Myocyte (in vitro differentiated cells): Measurements from ENCODE around the gene C1orf159. TPM values are rescaled to one million over a fixed set of nuclear protein-coding genes. Genes with fewer than 3 reads are reported as not detected.
A peak's percentile ranks its signal among the peaks of the same experiment; 100 is the strongest.

Experiments
- DNase-seq: peaks from one replicate; pipeline ENCODE4 v3.0.0-alpha.2; 2012; ENCODE audit warnings: low read depth
- total RNA-seq: library from RNA; depleted of rRNA; stranded (reverse); fragments of >200 nt; gene quantifications from 2 replicates; pipeline ENCODE4 v1.2.3, GENCODE V29; 2014

The C1orf159 gene
- total RNA-seq, 1 donor from 2014 or later: 10.0 TPM

DNA sequence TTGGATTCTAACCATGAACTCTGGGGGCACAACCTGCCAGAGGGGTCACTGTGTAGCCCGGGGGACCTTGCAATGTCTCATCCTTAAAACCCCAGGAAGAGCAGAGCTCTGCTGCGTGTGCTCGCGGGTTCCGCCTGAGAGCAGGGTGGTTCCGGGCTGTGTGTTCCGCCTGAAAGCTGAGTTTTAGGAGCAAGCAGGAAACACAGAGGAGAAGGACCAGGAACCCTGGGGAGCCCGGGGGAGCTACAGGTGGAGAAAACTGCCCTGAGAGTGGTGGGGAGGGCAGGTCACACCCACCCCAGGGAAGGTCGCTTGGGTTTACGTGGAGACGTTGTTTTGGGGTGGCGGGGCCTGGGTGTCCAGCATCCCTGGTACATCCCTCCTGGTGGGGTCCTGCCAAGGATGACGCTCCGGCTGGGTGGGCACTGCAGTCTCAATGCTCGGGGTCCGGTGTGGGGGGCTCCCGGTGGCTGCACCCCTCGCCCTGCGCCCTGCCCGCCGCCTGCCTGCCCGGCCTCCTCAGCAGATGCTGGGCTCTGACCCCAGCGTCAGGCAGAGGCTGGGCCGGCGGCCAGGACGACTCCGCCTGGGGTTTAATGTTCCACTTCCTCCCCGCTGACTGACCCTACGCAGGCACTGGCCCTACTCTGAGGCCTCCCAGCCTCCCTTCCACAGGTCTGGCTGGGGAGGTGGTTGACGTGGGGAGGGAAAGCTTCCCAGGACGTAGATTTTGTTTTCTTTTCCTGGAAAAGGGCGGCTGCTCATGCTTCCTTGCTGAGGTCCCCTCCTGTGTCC is 17.3 kb upstream of the C1orf159 start:
- no peak for DNase-seq

DNA sequence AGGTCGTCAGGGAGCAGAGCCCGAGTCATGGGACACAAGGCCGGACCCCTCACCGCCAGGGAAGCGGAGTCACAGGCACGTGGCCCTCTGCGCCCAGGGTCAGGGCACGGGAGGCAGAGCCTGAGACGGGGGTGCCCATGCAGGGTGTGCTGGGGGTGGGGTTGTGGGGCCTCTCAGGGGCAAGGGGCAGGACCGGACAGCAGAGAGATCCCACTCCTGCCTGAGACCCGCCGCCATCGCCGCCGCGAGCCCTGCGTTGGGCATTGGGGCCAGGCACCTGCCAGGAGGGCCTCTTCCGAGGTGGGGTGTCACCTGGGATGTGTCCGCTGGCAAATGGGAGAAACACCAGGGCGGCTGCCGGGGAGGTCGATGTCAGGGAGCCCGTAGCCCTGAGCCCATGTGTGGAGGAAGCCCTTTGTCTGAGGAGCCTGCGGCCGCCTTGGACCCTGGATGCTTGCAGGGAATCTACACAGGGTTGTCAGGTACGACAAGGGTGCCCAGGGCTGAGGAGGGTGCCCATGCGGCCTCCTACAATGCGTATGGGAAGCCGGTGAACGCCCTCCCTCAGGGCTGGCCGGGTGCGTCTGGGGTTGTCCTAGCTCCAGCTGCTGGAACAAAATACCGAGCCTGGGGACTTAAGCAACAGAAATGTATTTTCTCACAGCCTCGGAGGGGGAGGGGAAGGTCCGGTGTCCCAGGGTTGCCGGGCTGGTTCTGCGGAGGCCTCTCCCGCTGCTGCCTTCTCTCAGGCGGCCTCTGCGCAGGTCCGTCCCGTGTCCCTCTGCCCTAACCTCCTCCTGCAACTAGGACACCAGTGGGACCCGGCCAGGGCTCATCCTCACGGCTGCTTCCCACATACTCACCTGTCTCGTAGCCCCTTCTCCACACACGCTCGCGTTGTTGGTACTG is 16.4 kb upstream of the C1orf159 start:
- DNase-seq: no peak

DNA sequence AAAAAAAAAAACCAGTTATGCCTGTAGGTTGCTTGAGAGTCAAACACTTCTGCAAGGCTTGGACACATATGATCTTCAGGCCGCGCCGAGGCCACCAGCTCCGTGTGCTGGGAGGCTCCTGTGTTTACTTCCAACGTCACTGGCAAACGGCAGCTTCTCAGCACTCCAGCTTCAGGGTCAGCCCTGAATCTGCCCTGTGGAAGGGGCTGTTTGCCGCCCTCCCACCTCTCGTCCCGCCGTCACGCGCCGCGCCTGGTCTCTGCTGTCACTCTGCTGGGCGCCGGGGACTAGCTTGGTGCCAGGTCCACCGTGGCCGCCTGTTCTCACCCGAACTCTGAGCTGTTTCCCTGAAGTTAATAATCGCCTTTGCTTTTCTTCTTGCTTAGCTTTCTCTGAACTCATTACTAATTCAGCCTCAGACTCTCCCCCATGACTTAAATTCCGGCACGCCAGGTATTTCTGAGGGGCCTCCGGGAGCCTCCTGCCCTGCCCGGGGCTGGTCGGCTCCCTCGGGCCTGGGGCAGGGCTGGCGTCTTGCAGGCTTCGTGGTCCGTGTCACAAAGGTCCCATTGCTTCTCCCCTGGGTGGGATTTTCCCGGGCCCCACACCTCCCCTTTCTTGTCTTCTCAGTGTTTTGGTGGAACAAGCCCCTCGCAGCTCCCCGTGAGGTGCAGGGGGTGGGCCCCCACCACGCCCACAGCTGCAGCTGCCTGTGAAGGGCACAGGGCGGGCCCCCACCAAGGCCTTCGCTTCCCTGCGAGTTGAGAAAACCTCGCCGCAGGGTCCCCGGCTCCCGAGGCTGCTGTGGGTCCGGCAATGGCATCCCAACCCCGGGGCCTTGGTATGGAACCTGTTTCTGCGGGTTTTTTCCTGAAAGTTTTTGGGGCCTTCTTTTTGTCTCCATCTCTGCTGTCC is 14.6 kb upstream of the C1orf159 start:
- DNase-seq: no peak

DNA sequence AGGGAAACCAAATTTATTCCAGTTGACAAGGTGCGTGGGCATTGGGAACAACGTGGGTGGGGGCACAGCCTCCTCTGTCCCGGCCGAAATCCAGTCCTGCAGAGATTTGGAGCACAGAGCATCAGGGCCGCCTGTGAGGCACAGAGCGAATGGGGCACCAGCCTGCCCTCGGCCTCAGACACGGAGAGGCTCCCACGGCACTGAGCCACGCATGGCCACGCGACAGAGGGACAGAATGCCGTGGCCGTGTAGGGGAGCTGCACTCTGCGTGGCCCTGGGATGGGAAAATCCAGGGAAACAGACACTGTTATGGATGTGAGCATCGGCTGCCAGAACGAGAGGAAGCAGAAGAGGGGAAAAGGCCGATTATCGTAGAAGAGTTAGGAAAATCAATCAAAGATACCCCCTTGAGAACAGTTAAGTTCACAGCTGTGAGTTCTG is 13.5 kb upstream of the C1orf159 start:
- no peak for DNase-seq

DNA sequence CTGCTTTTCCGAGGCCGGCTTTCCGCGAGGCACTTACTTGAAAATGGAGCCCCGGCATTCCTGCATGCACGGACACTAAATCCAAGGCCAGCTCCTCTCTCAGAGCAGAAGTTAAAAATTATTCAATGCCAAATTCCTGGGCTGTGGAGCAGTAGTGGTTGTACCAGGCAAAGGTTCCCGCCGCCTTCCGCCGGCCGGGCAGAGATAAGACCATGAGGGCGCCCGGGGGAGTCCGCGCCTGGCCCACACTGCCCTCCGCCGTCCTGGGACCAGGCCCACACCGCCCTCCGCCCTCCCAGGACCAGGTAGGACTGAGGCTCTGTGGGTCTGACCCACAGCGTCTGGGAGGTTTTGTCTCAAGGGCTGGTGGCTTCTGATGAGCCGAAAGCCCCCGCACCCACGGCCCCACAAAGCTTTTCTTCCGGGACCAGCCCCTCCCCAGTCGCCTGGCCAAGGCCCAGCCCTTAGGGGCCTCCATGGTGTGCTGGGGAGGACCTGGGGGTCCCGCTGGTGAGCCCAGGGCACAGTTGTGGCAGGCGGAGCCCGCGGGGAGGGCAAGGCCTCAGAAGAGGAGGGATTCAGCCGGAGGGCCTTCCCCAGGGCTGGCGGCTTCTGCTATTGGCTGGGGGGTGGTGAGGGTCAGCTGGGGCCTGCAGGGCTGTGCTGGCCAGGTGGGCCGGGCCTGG is 12.7 kb upstream of the C1orf159 start:
- no peak for DNase-seq

DNA sequence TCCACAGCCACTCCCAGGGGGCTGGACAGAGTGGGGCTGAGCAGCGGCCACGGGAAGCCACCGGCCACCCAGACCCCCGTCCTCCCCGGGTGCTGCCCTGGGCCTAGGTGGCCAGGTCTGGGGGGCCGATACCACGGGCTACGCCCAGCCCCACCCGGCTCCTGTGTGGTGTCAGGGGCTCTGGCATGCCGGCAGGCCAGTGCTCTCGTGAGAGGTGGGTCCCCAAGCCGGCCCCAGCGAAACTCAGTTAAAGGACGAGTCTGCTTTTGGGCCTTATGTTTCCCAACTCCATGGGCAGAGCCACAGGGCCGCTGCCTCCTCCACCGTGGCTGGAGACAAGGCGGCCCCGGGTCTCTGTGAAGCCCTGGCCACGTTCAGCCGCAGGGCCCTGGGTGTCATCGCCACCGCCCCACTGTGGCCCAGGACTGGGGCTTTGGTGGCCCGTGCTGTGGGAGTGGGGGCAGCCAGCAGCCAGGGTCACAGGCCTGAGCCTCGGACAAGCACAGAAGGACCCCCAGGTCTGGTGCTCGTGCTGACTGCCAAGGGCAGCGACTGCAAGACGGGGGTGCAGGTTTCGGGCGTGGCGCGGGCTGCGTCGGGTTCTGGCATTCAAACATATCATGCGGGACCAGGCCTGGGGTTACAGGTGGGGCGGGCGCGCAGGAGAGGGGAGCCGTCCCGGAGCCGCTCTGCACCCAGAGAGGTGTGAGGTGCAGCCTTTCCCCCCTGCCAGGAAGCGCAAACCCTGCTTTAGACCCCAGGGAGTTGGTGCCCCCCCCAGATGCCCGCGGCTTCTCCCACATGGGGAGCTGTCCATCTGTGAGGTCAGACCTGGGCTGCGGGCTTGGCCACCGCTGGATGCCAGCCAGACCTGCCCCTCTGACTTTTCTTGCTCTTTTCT is 11.9 kb upstream of the C1orf159 start:
- DNase-seq: no peak

DNA sequence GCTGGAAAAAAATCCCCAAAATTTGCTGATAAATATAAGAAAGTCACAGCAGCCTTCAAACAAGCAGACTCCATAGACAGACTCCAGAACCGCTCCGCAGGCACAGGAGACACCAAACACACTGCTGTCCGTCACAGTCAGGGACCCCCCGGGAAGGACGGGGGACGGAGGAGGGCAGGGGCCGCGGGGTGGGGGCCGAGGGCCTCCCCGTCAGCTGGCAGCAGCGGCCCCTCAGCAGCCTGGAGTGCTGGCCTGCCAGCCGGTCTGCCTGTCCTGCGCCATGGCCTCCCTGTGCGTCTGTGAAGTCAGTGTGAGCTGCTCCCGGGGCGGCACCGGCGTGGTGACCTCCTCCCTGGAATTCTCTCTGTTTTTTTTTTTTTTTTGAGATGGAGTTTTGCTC is 10.1 kb upstream of the C1orf159 start:
- no peak for DNase-seq

DNA sequence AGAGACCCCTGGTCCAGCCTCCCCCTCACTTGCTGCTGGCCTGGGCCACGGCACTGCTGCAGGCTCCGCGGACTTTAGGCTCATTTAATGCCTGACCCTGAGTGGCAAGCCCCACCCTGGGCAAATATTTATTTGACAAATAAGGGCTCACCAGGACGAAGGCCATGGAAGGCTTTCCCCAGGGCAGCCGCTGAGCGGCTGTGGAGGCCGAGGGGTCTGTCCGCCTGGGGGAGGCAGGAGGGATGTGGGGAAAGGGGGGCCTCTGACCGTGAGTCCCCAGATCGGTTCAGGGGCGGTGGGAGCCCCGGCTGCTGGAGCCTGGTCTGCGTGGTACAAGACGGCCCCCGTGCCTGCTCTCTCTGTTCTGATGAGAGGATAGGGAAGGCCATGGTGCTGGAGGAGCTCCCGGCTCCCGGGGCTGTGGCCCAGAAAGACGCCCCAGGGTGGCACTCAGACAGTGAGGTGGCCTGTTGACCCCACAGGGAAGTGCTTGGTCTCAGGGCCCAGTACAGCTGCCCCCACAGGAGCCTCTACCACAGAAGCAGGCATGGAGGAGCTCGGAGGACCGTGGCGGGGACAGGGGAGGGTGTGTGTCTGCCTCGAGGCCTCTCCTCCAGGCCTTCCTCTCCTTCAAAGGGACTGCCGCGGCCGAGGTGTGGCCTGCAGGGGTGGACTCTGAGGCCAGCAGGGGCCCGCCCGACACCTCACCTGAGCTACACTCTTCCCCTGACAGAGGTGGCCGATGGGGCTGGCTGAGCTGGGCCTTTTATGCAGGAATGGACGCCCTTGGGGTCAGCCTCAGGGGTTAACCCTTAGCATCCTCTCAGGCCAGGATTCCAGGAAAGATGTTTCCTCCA is 9.1 kb upstream of the C1orf159 start:
- DNase-seq: no peak

DNA sequence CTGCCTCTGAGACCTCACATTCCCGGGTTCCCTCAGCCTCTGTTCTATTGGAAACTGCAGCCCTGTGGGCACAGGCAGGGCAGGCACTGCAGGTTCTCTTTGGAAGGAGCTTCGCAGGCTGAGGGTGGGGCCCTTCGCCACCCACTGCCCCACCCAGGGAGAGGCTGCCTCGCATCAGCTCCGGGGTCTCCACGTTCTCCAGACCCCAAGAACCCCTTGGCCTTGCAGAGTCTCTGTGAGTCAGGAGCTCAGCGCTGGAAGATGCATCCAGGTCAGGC is 8.6 kb upstream of the C1orf159 start:
- DNase-seq: no peak

DNA sequence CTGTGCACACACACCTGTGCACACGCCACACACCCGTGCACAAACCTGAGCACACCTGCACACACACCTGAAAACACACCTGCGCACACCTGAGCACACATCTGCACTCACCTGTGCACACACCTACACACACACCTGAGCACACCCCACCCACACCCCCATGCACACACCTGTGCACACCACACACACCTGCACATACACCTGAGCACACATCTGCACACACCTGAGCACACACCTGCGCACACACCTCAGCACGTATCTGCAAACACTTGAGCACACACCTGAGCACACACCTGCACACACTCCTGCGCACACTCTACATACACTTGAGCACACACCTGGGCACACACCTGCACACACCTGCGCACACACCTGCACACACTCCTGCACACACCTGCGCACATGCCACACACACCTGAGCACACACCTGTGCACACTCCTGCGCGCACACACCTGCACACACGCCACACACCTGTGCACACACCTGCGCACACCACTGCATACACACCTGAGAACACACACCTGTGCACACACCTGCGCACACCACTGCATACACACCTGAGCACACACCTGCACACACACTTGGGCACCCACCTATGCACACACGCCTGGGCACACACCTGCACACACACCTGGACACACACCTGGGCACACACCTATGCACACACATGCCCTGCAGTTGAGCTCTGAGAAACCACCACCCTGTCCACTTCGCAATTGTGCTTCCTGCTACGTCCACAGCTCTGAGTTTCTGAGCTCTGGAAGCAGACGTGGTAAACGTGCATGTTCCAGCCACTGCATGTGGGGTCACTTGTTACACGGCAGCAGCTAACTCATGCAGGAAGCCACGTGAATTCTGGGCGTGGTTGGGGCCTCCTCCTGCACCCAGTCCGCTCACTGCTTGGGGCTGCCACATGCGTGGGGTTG is 8.0 kb upstream of the C1orf159 start:
- peak; percentile 14 for DNase-seq

DNA sequence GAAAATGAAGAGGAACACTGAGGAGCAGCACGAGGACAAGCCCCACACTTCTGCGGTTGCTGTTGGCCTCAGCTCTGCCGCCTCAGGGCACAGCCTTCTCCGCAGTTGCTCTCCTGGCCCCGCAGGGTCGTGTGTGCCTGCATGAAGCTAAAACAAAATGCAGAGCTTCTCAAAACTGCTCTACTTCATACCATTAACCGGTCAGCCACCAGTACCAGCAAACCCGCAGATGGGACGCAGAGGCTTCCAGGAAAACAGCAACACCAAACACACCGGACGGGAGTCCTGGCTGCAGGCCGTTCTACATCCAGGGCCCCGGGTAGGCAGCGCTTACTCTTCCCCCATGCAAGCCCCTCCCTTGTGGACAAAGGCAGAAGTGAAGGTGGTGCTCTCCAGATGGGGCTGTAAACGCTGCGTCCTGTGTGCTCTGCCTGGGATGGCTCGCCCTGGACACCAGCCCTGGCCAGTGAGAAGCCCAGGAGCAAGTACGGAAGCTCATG is 7.1 kb upstream of the C1orf159 start:
- no peak for DNase-seq

DNA sequence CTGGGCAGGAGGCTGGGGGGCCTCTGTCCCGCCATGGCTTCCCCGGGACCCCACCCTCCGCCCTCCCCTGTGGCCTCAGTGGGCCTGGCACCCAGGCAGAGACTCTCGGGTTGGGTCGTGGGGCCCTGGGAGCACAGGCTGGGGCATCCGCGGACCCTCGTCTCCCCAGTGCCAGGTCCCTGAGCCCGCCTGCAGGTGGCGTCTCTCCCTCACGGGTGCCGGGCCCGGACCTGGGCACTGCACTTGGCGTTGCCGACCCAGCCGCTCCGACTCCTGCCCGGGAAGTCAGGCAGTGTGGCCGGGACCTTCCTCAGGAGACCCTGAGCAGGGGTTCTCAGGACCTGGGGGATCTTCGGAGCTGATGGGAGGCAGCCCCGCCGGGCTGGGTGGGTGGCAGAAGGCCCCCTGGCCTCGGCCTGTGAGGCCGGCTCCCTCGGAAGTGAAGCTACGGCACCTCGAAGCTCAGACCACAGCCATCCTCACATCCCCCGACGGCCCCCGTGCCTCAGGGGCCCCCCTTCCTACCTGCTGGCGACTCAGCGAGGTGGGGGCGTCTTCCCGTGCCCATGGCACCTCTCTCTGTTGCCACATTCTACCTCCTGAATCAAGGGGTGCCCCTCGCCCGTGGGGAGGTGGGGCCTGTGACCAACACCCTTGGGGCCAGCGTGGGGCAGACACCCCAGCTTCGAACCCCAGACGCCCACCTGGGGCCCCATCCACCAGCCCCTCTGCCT is 6.4 kb upstream of the C1orf159 start:
- peak; percentile 77 for DNase-seq

DNA sequence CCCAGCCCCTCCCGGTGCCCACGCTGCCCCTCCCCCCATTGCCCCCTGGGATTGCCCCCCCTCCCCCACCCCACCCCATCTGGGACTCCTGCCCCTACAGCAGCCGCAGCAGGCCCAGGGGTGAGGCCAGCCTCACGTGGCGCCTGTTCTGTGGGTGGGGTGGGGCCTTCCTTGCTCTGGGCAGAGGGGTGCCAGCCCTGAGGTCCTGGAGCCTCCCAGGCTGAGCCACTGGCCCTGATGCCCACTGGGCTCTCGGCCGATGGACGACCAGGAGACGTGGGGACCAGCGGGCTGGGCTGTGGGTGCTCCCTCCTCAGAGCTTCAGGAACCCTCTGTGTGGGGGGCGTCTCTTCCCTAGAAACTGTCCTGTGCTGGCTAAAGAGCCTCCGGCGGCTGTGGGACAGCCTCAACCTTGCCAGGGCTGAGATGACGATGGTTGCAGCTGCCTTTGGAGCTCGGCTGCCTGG is 5.8 kb upstream of the C1orf159 start:
- no peak for DNase-seq

DNA sequence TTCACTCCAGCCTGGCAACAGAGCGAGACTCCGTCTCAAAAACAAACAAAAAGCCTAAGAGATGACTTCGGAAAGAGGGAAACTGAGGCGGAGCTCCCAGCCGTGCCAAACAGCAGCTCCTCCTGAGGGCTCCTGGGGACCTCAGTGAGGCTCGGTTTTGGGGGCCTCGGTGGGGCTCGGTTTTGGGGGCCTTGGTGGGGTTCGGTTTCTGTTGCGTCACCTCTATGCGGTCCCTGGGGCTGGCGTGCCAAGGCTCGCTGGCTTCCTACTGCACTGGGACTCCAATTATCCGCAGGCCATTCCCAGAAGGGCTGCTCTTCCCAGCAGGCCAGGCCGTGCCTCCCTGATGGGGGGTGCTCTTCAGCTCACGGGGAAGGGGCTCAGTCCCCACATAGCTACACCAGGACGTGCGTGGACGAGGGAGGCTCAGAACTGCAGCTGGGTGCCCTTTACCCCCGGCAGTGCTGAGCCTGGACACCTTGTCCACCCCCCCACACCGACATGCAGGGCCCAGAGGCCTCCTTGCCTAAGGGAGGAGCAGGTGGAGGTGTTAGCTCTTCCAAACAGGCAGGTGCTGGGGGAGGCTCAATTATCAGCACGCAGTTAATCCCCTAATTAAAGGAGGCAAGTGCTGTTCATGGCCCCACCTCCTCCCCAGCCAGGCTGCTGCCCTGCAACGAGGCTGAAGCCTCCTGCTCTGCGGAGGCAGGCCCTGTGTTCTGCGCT is 5.1 kb upstream of the C1orf159 start:
- no peak for DNase-seq

DNA sequence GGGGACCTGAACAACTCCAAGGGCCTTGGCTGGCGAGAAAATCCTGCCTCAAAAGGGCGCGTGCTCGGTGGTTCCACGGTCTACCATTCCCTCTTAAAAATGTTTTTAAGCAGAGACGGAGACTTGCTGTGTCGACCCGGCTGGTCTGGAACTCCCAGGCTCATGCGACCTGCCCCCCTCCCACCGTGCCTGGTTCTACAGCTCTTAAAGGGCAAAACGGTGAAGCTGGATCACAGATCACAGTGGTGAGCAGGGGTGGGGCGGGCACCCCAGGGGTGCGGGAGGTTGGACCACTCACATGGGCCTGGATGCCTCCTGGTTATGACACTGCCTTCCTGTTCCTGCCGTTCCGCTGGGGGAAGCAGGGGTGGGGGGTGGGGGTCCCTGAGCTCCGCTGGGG is 4.2 kb upstream of the C1orf159 start:
- no peak for DNase-seq

DNA sequence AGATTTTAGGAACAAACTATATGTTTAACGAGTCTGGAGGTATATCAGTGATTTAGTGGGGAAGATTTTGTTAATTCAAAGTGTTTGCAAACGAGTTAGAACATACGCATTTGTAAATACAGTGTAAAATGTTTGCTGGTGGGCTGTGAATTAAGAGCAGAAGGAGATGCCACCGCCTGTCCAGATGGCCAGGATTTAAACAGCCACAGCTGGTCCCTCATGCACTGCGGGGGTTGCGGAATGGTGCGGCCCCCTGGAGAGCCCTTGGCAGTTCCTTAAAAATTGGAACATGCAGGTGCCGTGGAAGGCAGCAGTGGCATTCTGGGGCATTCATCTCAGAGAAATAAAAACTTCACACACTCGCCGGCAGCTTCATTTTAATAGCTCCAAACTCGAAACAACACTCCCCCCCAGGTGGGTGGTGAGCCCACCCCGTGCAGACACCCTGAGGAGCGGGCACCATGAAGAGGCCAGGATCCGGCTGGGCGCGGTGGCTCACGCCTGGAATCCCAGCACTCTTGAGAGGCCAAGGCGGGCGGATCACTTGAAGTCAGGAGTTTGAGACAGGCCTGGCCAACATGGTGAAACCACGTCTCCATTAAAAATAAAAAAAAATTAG is 3.5 kb upstream of the C1orf159 start:
- no peak for DNase-seq
